ENCODE measurements around the gene HHAT.

HHAT gene

GRCh38 chr1:210446479-210446878 is 117.8 kb downstream of the HHAT start:
- DNase-seq, result peak; percentile 75

DNA sequence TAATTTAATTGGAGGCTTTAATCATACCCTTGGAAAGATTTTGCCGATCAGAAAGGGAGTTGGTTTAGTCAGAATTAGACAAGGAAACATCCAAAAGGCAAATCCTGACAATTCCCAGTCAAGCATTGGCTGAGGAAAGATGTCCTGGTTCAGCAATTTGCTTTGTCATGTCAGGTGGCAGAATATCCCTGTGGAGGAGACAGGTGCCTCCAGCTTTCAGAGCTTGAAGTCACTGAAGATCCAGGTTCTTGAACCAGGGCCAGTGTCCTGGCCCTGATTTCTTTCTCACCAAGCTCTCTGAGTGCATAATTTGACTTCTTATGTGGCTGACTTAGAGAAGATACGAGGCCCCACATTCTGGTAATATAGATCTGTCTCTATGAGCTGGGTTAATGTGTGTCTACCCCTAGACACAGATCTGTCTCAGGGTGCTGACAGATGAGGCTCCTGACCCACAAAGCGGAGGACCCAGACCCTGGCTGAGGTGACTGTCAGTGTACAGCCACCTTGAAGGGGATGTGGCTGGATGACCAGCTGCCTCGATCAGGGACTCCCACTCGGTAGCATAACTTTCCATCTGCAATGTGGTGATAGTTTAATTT is 118.9 kb downstream of the HHAT start:
- no peak for DNase-seq

GRCh38 chr1:210448297-210448892 is 119.7 kb downstream of the HHAT start:
- no peak for DNase-seq

DNA sequence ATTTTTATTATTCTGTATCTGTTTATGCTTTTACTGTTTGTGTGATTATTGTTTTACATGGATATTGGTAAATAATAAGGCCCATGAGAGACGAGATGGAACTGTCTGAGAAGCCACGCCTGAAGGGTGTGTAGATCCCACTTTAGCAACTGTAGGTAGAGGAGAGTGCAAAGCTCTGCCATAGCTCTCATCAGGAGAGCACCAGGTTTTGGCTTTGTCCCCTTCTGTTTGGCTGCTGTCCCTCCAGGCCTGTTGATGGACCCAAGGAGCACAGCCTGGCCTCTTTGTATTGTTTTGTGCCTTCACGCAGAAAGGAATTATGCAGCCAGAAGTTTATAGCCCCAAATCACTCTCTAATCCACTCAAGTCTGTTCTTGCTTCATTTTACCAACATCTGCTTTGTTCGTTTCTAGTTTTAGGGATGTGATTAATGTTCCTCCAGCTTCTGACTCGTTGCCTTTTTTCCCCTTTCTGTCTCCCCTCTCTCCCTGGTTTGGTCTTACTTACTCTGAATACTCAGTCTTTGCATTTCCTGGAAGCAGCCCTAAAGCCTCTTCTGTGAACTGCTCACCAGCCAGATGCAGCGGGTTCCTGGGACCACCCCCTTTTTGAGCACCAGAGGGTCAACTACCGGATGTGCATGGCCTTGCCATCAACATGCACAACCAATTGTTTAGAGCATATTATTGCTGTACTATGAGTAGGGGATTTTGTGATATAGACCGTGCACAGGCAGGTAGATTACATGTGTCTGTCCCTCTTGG is 127.3 kb downstream of the HHAT start:
- no peak for DNase-seq

DNA sequence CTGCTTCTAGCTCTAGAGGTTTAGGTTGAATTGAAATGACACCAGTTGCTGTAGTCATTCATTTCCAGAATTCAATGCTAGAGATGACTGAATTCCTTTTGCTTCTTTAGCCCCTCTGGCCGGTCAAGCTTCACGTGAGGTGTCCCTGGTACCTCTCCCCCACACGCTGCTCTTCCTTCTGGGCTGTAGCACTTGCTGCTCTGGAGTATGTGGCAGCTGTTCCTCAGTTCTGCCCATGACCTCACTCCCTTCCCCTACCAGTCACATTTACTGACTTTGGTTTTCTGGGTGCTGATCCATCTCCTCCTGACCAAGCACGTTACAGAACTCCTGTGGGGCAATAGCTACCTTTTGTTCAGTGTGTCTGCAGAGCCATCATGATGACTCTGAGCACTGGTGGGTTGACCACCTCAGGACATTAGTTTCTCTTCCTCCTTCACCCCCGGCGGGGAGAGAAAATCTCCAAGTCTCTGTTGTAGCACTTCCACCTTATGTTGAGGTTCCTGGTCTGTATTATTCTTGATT is 128.1 kb downstream of the HHAT start:
- DNase-seq, result no peak

GRCh38 chr1:210457568-210457967 is 128.9 kb downstream of the HHAT start:
- no peak for DNase-seq

- DNase-seq, result peak; percentile 64
Observed at GRCh38 chr1:210464519-210465039, 135.9 kb downstream of the HHAT start.

DNA sequence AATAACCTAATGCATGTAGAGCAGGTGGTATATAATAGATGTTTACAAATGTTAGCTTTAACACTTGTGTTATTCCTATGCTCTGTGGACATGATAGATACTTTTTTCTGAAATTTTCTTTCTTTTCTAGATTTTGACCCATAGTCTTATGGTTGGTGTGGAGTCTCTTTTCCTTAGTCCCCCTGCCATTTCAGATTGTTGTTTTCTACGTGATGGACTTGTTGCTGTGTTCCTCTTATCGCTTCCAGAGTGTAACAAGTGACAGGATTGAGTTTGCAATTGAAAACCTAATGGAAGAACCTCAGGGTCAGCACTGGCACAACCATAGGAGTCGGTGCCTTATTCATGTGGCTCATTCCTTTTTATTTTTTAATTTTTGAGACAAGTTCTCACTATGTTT is 136.4 kb downstream of the HHAT start:
- DNase-seq, result no peak

DNA sequence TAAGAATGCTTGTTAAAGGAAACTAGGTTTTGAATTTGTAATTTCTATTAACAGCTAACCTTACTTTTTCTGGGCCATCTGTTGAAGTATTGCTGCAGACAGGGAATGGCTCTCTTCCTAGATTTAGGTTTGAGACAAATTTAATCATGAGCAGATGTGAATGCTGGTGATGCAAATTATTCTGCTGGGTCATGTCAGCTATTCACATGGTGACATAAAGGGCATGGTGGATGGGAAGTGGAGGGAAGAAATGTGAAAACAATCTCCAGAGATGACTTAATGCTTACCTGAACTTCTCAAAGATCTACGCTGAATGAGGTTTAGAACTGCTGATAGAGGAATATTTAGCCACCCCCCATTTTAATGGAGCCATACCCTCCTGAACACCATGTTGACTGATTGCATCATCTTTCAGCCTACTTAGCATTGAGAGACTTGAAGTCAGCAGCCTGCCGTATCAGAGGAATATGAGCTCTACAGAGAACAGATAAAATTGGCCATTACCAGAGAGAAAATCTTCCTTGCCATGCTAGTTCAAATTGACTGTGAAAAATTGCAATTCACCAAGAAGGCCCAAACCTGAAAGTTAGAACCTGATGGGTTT is 138.8 kb downstream of the HHAT start:
- DNase-seq, result no peak

GRCh38 chr1:210469441-210469840 is 140.7 kb downstream of the HHAT start:
- no peak for DNase-seq

DNA sequence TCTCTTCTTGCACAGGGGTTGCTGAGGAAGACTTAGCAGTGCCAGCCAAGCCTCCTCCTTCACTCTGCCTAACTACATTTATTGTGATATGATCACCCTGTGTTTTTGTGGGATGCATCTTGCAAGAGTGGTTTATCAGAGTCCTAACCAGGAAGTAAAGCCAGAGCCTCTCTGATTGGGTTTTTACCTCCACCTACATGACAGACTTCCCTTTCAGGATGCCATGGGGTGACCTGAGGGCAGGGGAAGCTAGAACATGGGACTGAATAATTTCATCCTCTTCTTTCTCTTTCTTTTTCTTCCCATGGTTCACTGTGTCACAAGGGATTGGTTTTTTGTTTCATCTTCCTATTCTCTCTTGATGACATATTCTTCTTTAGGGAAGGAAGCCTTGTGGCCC is 146.6 kb downstream of the HHAT start:
- no peak for DNase-seq

DNA sequence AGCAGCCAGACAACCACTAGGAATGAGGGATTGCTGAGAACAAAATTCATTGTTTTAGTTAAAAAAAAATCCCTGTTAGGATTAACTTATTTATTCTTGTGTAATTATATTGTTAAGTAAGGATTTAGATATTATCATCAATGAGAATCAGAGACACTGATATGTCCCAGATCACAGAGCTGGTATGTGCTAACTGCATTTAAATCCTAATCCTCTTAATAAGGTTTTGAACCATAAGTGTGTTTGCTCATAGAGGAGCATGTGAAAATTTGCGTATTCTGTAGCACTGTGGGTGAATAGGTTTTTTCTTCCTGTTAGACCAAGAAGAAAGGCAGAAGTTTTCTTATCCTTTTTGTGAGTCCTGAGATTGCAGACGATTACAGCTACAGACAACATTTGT is 147.1 kb downstream of the HHAT start:
- DNase-seq, result no peak

DNA sequence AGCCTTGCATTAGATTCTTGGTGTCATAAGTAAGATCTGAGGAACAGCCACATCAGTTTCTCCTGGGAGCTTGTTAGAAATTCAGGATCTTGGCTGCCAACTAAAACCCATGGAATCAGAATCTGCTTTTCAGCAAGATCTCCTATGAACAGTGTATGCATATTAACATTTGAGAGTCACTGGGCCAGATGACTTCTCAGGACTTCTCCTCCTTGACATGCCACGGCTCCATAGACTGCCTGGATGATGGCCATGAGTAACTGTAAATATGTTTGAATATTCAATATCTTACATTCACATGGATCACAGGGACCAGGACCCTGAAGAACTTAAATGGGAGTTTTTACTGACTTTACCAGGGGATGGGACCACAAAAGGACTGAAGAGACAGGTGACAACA is 148.0 kb downstream of the HHAT start:
- DNase-seq, result no peak

- no peak for DNase-seq
Observed at GRCh38 chr1:210477328-210477924, 148.7 kb downstream of the HHAT start.

- DNase-seq, result no peak
Observed at GRCh38 chr1:210478820-210479219, 150.1 kb downstream of the HHAT start.

GRCh38 chr1:210482491-210482890 is 153.8 kb downstream of the HHAT start:
- DNase-seq, result no peak

DNA sequence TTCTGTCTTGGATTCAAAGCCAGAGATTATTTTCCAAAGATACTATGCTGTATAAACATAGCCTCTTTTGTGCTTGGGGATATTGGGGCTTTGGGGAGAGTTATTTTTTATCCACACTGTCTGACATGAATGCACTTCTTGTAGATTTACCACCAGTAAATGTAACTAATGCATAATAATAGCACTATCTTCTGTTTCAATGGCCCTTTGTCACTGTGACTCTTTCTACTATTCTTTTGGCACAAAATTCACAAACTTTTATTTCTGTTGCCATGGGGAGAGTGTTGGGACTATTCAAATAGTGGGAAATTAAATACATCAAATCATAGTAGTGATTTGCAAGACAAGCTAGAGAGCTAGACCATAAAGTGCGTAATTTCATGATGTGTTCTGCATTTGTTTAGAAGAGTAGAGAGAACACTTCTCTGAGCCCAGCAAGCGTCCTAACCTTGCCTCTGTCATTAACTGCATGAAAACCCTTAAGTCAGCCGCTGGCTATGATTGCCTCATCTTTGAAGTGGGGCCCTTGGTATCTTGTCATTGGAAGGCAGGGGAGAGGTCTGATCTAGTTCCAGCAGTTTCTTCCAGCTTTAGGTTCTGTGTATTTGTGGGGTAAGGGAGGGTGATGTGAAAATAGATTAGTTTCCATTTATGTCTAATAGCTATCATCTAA is 154.4 kb downstream of the HHAT start:
- DNase-seq, result no peak

DNA sequence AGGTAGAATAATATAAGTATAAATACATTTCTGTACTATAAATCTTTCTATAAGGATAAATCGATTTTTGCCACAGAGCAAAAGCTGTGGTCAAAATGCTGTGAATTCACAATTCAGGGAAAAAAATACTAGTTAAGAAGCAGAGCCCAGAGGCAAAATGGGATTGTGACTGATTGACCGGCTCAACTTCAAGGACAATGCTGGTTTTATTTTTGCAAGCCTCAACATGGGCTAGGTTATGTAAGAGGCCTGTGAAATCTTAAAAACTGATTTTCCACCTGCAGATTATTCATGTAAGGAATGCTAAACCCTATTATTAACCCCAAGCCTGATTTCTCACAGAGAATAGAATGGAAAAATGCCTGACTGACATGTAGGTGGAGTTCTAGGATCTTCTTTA is 155.1 kb downstream of the HHAT start:
- DNase-seq, result no peak

GRCh38 chr1:210487021-210487420 is 158.3 kb downstream of the HHAT start:
- no peak for DNase-seq

DNA sequence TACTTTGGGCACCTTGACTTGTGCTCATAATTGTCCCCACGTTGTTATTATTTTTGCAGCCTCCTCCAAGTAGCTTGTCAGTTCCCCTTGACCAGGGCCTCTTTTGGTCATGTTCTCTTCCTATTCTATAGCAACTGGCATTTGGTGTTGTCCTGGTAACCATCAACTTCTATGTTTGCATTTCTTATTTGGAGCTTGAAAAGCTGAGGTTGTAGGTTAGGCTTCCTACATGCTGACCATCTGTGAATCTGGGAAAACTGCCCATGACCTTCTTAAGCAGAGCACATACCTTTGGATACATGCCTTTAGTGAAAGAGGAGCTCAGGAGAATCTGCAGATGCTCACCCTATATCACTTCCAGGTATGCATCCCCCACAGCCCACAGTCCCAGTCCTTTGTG is 160.8 kb downstream of the HHAT start:
- no peak for DNase-seq

DNA sequence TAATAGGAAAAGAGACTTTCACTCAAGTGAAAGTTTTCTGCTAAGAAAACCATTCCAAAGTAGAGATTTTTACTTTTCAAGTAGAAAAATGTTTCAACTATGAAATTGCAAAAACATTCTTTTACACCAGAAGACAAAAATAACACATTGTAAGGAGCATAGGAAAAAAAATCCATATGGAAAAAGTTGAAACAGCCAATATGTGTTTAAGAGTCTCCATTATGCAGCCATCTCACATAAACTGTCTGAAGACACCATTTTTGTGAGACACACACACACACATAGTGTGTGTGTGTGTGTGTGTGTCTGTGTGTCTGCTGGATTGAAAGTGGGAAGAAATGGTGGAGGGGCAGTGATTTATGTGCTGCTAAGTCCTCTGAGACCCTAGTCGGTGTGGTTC is 162.1 kb downstream of the HHAT start:
- no peak for DNase-seq

GRCh38 chr1:210496063-210496462 is 167.4 kb downstream of the HHAT start:
- no peak for DNase-seq

DNA sequence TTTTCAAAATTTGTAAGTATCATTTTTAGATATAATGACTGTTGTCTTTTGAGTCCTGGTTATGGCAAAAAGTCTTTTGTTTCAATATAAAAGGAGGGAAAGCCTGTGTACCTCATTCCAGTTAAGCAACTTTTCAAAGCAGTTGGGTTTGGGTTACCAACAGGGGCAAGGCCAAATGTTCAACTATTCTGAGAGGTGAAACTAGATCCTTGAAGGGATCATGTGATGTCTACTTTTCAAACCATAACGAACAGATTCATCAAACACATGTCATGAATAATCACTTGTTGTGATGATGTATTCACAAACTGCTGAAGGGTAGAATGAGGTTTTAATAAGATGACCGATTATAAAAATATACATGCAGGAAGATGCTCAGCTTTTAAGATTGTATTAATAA is 171.3 kb downstream of the HHAT start:
- no peak for DNase-seq

Measured in islet precursor cell (in vitro differentiated cells).